Stimulated activated CD8-positive, alpha-beta memory T cell treated with anti-CD3 and anti-CD28 coated beads, Interleukin-12 subunit alpha, Interleukin-12 subunit beta, amount 100 ng/mL, for 24 hours (primary cell): ENCODE measurements around the gene TMEM212.
"Not testable (repeated sequence)": the region's sequence is repeated elsewhere in the genome, so short reads cannot be mapped to it uniquely, and the experiment has no call there.

Experiments used
- DNase-seq: peaks from one replicate; pipeline ENCODE4 v3.0.0-alpha.2; 2020; ENCODE audit errors: extremely low read depth

Gene TMEM212

GRCh38 chr3:171813278-171813896 is 29.8 kb upstream of the TMEM212 start:
- no peak for DNase-seq

DNA sequence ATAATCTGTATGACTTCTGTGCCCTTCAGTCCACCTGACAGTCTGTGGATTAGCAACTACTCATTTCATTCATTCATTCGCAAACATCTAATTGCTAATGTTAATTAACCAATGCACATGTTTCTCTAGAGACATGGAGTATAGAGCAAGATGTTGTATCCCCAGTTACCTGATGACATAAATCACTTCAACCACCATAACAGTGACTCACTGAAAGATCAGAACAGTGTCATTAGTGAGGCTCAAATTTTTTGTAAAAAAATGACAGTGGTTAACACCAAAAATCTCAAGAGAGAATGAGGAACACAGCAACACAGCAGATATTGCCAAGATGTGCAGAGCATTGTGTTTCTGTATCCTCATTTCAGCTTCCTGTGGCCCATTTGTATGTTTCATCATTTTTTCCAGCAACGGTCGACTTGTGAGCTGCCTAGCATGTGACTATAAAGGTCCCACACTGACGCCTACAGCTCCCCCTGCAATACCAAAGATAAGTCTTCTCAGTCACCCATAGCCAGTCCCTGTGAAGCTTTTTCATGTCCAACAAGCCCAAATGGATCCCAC is 29.2 kb upstream of the TMEM212 start:
- no peak for DNase-seq

GRCh38 chr3:171814662-171815061 is 28.5 kb upstream of the TMEM212 start:
- DNase-seq = not testable (repeated sequence)

- DNase-seq = no peak
Measured at GRCh38 chr3:171815973-171816595, 27.1 kb upstream of the TMEM212 start.

- DNase-seq = no peak
Measured at GRCh38 chr3:171817074-171817800, 25.9 kb upstream of the TMEM212 start.

GRCh38 chr3:171821044-171821443 is 22.1 kb upstream of the TMEM212 start:
- no peak for DNase-seq

- no peak for DNase-seq
Measured at GRCh38 chr3:171821778-171822358, 21.3 kb upstream of the TMEM212 start.

- DNase-seq = no peak
Measured at GRCh38 chr3:171822431-171823106, 20.6 kb upstream of the TMEM212 start.

- no peak for DNase-seq
Measured at GRCh38 chr3:171824116-171824515, 19.0 kb upstream of the TMEM212 start.

- DNase-seq = no peak
Measured at GRCh38 chr3:171824824-171825221, 18.3 kb upstream of the TMEM212 start.

DNA sequence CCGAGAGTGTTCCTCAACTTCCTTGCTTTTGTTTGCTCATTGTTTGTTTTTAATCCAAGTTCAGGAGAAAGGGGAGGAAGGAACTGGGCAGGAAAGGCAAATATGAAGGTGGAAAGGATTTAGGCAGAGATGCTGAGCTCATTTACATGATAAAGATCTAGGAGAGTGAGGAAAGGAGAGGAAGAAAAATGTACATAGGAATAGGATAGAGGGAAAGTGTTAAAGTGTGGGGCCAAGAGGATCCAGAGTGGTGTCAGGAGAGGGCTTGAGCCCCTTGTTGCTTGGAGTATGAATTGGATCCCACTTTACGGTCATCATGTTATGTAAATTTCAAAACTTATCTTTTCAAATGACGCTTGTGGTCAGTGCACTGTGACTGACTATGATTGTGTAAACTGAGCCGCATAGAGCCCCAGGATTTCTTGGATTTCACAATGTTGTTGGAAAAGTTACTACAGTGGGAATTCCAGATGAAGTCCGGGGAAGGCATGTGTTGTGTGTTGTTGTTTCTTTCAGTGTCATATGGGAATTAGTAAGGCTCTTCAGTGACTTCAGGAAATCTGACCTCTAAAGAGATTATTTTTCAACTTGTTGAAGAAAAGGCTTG is 17.8 kb upstream of the TMEM212 start:
- no peak for DNase-seq

DNA sequence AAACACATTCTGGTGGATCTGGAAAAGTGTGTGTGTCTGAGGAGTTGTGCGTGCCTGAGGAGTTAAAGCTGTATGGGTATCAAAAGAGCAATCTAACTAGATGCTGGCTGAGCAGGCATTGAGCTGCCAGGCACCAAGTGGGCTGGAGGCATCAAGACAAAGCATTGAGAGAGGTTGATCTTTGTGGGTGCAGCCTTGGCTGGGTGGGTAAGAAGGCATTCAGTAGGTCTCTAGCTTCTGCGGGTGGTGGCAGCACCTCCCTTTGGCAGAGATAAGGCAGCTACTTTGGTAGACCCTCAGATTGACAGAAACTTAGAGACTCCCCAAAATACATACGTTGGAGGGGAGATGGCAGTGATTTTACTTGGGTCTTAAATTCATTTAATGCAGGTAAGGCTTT is 15.8 kb upstream of the TMEM212 start:
- no peak for DNase-seq

DNA sequence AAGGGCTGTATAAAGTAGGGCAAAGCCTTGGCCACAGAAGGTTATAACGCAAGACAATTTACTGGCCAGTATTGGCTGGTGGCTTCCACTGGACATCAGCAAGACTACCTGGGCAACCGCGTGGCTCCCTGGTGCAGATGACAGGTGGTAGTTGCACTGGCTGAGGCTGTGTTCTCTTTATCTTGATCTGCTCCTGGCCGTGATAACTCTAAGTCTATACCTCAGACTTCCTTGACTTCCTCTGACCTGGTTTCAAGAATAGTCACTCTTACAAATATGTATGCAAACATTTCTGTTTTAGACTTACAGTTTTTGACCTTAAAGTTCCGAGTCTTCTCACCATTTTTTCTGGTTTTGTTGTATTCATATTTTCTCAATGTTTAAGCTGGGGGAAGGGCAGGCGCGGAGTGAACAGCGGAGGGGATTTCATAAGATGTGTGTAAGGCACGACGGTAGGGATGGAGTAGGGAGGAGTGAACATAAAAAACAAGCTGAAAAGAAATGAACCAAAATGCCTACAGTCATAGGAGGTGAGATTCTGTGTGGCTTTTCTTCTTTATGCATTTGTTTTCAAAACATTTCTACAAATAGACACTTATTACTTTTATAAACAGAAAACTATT is 15.2 kb upstream of the TMEM212 start:
- no peak for DNase-seq

GRCh38 chr3:171828902-171829770 is 14.0 kb upstream of the TMEM212 start:
- DNase-seq = no peak

DNA sequence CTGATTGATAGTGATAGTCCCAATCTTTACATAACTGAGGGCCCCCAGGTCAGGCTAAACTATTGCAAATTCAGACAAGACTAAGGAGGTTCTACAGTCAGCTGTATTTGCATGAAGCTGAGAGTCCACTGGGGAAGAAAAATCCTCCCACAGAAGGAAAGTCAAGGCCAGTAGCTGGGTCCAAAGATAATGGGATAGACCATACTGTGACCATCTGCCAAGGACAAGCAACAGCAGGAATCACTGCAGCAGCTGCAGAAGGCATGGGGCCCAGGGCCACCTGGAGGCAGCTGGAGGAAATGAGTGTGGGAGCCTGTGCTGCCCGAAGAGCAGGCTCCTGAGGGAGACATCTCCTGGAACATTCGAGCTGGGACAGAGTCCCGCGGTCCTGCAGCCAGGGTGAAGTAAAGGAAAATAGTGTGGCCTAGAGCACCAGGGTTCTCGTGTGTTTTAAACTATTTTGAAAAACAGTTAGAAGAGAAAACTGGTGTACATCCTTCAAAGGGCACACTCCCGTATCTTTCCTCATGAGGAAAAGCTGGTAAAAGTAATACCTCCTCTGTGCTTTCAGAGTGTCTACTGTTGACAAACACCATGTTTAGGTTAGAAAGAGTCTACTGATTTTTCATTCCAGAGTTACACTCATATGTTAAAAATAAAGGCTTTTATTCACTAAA is 13.2 kb upstream of the TMEM212 start:
- no peak for DNase-seq

DNA sequence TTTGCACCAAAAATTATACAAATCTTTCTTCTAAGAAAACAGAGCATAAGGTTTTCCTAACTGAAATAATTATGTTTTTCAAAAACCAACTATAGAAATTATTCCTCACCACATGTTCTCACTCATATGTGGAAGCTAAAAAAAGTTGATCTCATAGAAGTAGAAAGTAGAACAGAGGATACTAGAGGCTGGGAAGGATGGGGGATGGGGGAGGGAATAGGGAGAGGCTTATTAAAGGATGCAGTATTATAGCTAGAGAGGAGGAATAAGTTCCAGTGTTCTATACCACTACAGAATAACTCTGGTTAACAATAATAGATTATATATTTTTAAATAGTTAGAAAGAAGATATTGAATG is 12.7 kb upstream of the TMEM212 start:
- no peak for DNase-seq

DNA sequence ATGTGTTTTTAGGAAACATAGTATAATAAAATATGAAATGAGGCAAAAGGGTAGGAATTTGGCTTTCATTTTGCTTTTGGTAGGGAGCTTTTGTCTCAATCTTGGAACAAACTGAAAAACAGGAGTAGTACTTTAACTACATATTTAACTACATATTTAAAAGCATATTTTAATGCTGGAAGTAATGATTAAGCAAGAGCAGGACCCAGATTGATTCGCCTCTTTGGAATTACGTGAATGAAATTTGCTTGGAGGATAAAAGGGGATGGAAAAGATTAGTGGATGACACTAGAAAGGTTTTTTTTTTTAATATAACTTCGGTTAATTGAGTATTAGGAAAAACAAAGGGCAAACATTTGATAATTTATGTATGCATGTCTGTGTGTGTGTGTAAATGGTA is 11.2 kb upstream of the TMEM212 start:
- no peak for DNase-seq

- no peak for DNase-seq
Measured at GRCh38 chr3:171832989-171833388, 10.2 kb upstream of the TMEM212 start.

- DNase-seq = no peak
Measured at GRCh38 chr3:171833789-171834460, 9.2 kb upstream of the TMEM212 start.
